Stimulated activated naive CD8-positive, alpha-beta T cell treated with anti-CD3 and anti-CD28 coated beads, Interleukin-15, amount 100 ng/mL, for 72 hours (primary cell): ENCODE results near the gene FKBP2.

Source experiments
- ATAC-seq: fragments of 150-1000 bp; cut with Tn5 transposase; 2 replicates; pipeline ENCODE4 v1.10.0; 2021; ENCODE audit warnings: mild to moderate bottlenecking, moderate library complexity
- DNase-seq, 2 donors: peaks; one replicate each; pipeline ENCODE4 v3.0.0; 2021 to 2022
- H3K27ac Mint-ChIP-seq, 2 donors: one replicate each; pipeline ENCODE4 v1.8.0; 2022; ENCODE audit warnings: mild to moderate bottlenecking in 2 of 2, mixed read lengths in 2 of 2, moderate library complexity in 2 of 2
- H3K27me3 Mint-ChIP-seq: one replicate; pipeline ENCODE4 v1.8.0; 2022; ENCODE audit warnings: mixed read lengths
- H3K4me1 Mint-ChIP-seq: one replicate; pipeline ENCODE4 v1.8.0; 2022; ENCODE audit warnings: mild to moderate bottlenecking, mixed read lengths
- H3K4me3 Mint-ChIP-seq, 2 donors: one replicate each; pipeline ENCODE4 v1.8.0; 2022; ENCODE audit warnings: mild to moderate bottlenecking in 2 of 2, mixed read lengths in 2 of 2, moderate library complexity in 1 of 2
- H3K9me3 Mint-ChIP-seq, 2 donors: one replicate each; pipeline ENCODE4 v1.8.0; 2022; ENCODE audit warnings: mixed read lengths in 2 of 2

The FKBP2 gene

DNA sequence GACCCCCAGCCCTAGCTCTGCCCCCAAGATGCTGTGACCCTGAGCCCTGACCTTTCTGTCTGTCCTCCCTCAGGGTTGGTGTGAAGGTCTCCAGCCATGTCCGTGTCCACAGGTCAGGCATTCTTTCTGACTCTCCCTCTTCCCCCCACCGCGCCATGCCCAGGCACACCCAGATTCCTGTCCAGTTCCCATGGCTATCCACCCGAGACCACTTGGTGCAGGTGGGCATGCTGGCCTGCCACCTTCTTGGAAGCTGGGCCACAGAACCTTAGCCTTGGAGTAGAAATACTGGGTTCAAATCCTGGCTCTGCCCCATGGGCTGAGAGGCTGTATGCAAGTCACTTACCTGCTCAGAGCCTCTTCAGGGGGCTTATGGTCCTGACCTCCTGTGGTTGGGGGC lies 8.1 kb downstream of the FKBP2 start:
- no peaks in the 10 kb centered on the region for H3K27me3 Mint-ChIP-seq
- ATAC-seq (no peak), DNase-seq (no peak)
- peaks cover 71% of the 10 kb centered on the region for H3K4me1 Mint-ChIP-seq
- H3K4me3 Mint-ChIP-seq: no peak overlapping the region
- no peaks in the 10 kb centered on the region for H3K9me3 Mint-ChIP-seq
- no peak overlapping the region for H3K27ac Mint-ChIP-seq

DNA sequence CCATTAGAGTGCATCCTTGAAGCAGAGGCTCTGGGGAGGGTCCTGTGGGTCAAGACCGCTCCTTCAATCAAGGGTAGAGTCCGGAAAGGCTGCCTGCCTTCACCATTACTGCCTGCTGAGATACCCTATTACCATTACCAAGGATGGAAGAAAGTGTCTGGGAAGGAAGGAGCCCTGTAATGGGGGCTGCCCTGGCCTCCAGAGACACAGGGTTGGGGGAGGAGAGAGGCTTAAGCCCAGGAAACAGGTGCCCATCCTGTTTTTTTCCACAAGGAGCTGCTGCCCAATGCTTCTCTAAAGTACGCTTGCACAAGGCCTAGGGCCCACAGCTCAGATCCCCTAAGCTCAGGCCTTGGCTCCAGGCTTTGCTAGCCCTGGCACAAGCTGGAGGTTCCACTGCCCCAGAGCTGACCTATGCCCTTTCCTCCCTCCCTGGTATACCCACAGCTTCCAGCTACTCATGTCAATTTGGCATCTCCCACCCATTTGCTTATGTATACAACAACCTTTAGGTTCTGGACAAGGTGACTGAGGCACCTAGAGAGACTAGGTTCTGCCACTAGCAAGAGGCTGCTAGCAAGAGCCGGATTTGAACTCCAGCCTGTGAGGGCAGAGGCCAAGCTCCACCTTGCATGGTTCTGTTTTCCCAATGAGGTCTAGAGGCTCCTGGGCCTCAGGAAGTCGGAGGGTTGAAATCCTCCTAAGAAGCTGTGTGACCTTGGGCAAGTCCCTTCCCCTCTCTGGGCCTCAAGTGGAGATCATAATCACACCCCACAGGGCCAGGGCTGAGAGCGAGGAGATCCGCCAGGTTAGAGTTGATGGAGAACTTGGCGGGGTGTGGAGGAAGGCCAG lies 8.9 kb downstream of the FKBP2 start:
- Mint-ChIP-seq H3K4me1 (peaks cover 66% of the 10 kb centered on the region), H3K4me3 (peak overlapping the region in 1 of 2 donors; percentile 61), H3K27ac (peak overlapping the region in 1 of 2 donors; percentile 15), H3K9me3 (no peaks in the 10 kb centered on the region), H3K27me3 (no peaks in the 10 kb centered on the region)
- ATAC-seq (no peak), DNase-seq (no peak)

DNA sequence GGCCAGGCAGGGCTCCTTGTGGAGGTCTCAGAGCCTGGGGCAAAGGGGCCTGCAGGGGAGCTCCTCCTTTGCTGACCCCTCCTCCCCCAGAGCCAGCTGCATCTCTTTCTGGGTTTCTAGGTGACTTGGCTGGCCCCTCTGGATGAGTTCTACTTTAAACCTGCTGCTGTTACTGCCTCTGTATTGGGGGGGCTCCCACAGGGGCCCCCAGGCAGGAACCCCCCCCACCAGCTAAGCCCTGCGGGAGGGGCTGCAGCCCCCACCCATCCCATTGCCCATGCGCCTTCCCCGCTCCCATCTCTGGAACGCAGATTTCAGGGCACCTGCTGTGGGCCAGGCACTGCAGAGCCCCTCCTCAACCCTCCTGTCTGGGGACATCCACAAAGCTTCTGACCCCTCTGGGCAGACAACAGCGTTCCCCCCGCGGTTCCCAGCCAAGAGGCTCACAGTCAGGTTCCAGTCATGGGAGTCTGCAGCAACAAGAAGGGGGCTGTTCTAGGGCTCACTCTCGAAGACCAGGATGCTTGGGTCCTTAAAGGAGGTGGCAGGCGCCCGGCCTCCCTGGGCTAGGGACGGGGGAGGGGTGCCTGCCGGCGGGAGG lies 9.6 kb downstream of the FKBP2 start:
- H3K4me3 Mint-ChIP-seq: peak overlapping the region; percentile 83 to 85
- H3K27ac Mint-ChIP-seq: no peak overlapping the region
- H3K4me1 Mint-ChIP-seq: peaks cover 60% of the 10 kb centered on the region
- DNase-seq (no peak), ATAC-seq (peak; percentile 1)
- H3K27me3 Mint-ChIP-seq: no peaks in the 10 kb centered on the region
- H3K9me3 Mint-ChIP-seq: no peaks in the 10 kb centered on the region

DNA sequence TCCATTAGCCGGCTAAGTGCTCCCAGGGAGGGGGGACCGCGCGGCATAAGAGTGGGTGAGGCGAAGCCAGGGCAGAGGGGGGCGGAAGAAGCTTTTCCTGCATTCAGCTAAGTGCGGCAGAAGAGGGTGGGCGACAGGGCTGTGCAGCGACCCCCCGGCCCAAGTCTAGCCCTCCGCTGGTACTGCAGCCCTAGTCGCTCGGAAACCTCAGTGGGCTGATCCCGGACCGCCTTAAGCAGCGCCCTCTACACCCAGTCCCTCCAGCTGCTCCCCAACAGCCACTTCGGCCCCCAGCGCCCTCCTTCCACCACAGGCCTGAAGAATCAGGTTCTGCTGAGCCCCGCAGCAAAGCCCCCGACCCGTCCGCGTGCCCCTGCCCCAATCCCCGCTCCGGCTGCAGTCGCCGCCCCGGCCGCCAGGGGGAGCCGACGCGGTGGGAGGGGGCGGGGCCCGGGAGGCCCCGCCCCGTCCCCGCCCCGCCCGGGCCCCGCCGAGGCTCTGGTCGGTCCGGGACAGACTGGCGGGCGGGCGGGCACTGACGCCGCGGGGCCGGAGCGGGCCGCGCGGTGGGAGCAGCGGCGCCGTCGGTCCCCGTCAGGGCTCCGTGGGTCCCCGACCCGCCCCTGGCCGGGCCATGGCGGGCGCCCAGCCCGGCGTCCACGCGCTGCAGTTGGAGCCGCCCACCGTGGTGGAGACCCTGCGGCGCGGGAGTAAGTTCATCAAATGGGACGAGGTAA lies 10.3 kb downstream of the FKBP2 start, which contains the start of gene PLCB3:
PLCB3 (plus strand) TSS at position 515 of the 737 bp plus-strand sequence; CDS start at position 635, 120 bp downstream.
- H3K4me3 Mint-ChIP-seq: peak within 1 kb of the TSS; percentile 93 to 96
- peak within 1 kb of the TSS; percentile 75 to 89 for H3K27ac Mint-ChIP-seq
- peaks cover 60% of the 10 kb centered on the region for H3K4me1 Mint-ChIP-seq
- peak; percentile 55 to 75 for DNase-seq
- ATAC-seq: peak; percentile 67
- H3K9me3 Mint-ChIP-seq: no peaks in the 10 kb centered on the region
- H3K27me3 Mint-ChIP-seq: no peaks in the 10 kb centered on the region

DNA sequence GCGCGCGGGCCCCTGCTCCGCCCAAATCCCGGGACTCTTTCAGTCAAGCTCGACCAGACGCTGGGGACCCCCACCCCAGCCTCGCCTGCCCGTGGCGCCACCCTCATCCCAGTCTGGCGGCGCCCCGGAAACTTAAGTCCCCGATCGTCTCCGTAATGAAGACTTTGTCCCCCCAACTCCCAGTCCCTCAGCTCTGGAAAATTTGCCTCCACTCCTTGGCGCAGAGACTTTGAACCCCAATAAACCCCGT lies 10.8 kb downstream of the FKBP2 start:
- no peak for DNase-seq
- no peaks in the 10 kb centered on the region for H3K9me3 Mint-ChIP-seq
- H3K27me3 Mint-ChIP-seq: no peaks in the 10 kb centered on the region
- peaks cover 60% of the 10 kb centered on the region for H3K4me1 Mint-ChIP-seq
- H3K4me3 Mint-ChIP-seq: peak overlapping the region; percentile 93 to 96
- peak overlapping the region; percentile 75 to 89 for H3K27ac Mint-ChIP-seq
- ATAC-seq: no peak

DNA sequence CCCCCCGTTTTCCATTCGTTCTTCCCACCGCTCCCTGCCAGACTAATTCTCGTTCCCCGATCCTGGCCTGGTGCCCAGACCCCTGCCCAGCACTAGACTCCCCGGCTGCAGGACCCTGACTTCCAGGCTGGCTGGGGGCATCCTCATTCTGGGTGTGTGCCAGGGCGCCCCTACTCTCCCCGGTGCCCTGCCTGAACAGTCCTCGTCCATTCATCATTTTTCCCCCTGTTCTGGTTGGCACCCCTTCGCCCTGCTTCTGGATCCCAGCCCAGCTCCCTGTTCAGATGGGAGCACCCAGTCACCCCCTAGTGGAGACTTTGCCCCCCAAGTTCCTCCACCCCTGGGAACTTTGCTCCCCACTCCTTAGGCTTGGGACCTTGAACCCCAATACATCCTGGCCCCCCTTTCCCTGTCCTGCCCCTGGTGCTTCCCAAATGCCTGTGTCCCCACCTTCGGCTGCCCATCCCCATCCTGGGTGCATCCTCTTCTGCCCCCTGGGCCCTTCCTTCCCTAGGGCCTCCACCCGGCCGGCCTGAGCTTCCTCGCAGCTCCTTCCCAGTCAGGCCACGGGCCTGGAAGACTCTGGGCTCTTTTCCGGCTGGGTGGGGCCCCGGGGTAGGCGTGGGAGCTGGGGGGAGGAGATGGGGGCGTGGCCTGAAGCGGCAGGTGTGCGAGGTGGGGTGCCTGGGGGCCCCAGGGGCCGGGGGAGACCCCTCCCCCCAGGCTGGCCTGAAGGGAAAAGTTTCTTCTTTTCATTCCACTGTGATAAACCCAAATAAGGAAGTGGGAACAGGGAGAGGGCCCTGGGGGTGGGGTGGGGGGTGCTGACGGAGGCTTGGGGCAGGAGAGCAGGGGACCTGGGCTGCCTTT lies 11.3 kb downstream of the FKBP2 start:
- no peak for DNase-seq
- no peaks in the 10 kb centered on the region for H3K27me3 Mint-ChIP-seq
- H3K4me1 Mint-ChIP-seq: peaks cover 55% of the 10 kb centered on the region
- peak; percentile 8 for ATAC-seq
- H3K27ac Mint-ChIP-seq: peak overlapping the region; percentile 75 to 89
- H3K4me3 Mint-ChIP-seq: peak overlapping the region; percentile 93 to 96
- H3K9me3 Mint-ChIP-seq: no peaks in the 10 kb centered on the region

DNA sequence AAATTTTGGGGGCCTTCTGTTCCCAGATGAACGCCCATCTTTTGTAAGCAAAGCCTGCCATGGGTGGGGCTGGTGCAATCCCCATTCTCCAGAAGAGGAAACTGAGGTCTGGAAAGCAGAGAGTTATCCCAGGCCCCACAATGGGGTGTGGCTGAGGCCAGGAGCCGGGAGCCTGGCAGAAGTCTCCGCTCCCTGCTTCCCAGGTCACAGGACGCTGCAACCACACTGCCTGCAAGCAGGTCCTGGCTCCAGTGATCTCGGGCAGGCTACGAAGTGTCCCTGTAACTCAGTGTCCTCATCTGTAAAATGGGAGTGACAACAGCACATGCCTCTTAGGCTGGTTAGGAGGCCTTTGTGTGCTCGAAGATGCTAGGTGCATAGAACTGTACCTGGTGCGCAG lies 12.1 kb downstream of the FKBP2 start:
- Mint-ChIP-seq H3K27me3 (no peaks in the 10 kb centered on the region), H3K27ac (no peak overlapping the region), H3K4me3 (no peak overlapping the region), H3K9me3 (no peaks in the 10 kb centered on the region), H3K4me1 (peaks cover 47% of the 10 kb centered on the region)
- no peak for DNase-seq
- ATAC-seq: no peak

DNA sequence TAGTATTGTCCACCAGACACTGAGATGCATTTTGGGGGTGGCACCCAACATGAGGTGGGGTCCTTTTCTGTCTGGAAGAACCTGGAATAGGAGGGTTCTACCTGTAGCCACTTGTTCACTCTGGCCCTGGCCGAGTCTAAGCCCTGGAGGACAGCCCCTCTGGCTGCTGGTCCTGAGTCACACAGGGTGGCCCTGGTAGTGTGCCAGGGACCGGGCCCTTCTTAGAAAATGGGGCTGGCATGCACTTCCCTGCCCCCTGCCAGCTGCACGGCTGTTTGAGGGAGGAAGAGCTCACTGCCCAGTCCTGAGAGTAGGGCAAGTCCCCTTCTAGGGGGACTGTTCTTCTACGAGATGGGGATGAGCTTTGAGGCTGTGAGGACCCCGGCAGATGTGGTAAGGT lies 12.6 kb downstream of the FKBP2 start:
- no peaks in the 10 kb centered on the region for H3K27me3 Mint-ChIP-seq
- DNase-seq (no peak), ATAC-seq (no peak)
- H3K4me1 Mint-ChIP-seq: peaks cover 43% of the 10 kb centered on the region
- no peak overlapping the region for H3K27ac Mint-ChIP-seq
- H3K4me3 Mint-ChIP-seq: no peak overlapping the region
- H3K9me3 Mint-ChIP-seq: no peaks in the 10 kb centered on the region

DNA sequence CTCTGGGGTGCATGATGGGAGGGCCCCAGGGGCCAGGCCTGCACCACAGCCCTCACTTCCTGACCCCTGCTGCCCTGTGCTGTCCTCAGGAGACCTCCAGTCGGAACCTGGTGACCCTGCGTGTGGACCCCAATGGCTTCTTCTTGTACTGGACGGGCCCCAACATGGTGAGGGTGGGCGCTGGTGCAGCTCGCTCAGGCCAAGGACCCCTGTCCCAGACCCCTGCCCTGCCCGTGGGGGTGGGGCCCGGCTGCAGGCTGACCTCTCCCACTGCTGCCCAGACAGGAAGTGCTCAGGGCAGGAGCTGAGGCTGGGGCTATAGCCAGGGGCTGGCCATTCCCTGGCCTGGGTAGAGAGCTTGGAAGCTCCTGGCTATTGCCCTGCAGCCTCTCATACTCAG lies 13.4 kb downstream of the FKBP2 start:
- Mint-ChIP-seq H3K27me3 (no peaks in the 10 kb centered on the region), H3K4me1 (peaks cover 44% of the 10 kb centered on the region), H3K27ac (no peak overlapping the region), H3K4me3 (no peak overlapping the region), H3K9me3 (no peaks in the 10 kb centered on the region)
- no peak for ATAC-seq
- DNase-seq: no peak

DNA sequence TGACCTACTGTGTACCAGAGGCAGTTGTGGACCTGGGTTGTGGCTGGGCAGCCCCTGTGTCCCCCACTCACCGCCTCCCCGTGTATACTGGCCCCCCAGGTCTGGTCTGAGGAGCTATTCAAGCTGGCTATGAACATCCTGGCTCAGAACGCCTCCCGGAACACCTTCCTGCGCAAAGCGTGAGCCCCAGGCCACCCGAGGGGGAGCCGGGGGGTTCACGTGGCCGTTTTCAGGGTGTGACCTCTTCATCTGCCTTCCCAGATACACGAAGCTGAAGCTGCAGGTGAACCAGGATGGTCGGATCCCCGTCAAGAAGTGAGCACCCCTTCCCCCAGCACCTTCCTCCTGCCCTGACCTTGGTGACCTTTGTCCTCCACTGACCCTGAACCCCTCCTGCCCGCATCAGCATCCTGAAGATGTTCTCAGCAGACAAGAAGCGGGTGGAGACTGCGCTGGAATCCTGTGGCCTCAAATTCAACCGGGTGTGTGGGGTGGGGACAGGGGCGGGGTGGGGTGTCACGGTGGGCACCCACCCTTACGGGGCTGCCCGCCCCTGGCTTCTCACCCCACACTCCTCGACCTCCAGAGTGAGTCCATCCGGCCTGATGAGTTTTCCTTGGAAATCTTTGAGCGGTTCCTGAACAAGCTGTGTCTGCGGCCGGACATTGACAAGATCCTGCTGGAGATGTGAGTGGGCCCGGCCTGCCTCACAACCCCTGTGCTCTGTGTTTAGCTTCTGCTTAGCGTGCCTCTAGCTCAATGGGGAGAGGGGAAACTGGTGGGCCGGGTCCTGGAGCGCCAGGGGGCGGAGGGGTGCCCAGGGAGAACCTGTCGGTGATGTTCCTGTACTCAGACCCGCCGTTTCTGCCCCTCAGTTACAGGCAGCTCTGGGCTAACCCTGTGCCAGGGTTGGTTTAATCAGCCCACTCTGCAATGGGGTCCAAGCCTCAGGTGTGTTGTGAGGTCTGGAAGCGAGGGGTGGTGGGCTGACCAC lies 14.5 kb downstream of the FKBP2 start:
- no peak for ATAC-seq
- no peak overlapping the region for H3K27ac Mint-ChIP-seq
- peaks cover 43% of the 10 kb centered on the region for H3K4me1 Mint-ChIP-seq

DNA sequence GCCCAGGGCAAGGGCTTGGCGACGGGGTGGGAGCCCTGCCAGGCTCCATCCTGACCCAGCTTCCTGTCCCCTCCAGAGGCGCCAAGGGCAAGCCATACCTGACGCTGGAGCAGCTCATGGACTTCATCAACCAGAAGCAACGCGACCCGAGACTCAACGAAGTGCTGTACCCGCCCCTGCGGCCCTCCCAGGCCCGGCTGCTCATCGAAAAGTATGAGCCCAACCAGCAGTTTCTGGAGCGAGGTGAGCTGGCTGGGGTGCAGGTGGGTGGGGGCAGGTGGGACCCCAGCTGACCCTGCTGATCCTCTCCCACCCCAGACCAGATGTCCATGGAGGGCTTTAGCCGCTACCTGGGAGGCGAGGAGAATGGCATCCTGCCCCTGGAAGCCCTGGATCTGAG lies 15.4 kb downstream of the FKBP2 start:
- DNase-seq (no peak), ATAC-seq (no peak)
- Mint-ChIP-seq H3K4me1 (peaks cover 38% of the 10 kb centered on the region), H3K9me3 (no peaks in the 10 kb centered on the region), H3K4me3 (no peak overlapping the region), H3K27me3 (no peaks in the 10 kb centered on the region), H3K27ac (peak overlapping the region in 1 of 2 donors; percentile 27)

More for the DNA sequence above, 14.5 kb downstream of the FKBP2 start:
- DNase-seq: no peak
- Mint-ChIP-seq H3K27me3 (no peaks in the 10 kb centered on the region), H3K4me3 (no peak overlapping the region), H3K9me3 (no peaks in the 10 kb centered on the region)

DNA sequence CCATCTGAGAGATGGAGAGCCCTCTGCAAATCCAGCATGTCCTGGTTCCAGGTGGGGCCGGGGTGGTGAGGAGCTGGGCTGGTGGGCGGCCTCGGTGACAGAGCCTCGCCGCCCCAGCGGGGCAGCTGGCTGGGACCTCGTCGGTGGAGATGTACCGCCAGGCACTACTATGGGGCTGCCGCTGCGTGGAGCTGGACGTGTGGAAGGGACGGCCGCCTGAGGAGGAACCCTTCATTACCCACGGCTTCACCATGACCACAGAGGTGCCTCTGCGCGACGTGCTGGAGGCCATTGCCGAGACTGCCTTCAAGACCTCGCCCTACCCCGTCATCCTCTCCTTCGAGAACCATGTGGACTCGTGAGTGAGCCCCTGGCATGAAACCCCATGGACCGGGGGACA lies 17.5 kb downstream of the FKBP2 start:
- no peaks in the 10 kb centered on the region for H3K27me3 Mint-ChIP-seq
- no peak for ATAC-seq
- H3K4me3 Mint-ChIP-seq: no peak overlapping the region
- no peaks in the 10 kb centered on the region for H3K9me3 Mint-ChIP-seq
- peaks cover 21% of the 10 kb centered on the region for H3K4me1 Mint-ChIP-seq
- no peak overlapping the region for H3K27ac Mint-ChIP-seq
- no peak for DNase-seq

DNA sequence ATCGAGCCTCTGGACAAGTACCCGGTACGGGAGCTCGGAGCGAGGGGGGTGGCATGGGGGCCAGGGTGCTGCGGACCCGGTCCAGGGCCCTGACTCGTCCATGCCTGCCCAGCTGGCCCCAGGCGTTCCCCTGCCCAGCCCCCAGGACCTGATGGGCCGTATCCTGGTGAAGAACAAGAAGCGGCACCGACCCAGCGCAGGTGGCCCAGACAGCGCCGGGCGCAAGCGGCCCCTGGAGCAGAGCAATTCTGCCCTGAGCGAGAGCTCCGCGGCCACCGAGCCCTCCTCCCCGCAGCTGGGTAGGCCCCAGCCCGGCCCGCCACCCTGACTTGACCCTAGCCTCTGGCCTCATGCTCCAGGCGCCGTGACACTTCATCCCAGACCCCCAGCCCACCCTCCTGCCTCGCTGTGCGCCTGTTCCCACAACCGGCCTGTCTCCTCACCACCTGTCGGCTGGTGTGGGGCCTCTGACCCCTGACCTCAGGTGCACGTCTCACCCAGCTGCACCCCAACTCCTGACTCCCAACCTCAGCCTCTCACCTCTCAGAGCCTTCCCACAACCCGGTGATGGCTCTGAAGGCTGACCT lies 18.1 kb downstream of the FKBP2 start:
- H3K4me3 Mint-ChIP-seq: no peak overlapping the region
- DNase-seq (no peak), ATAC-seq (no peak)
- H3K27ac Mint-ChIP-seq: no peak overlapping the region
- no peaks in the 10 kb centered on the region for H3K27me3 Mint-ChIP-seq
- peaks cover 14% of the 10 kb centered on the region for H3K4me1 Mint-ChIP-seq
- no peaks in the 10 kb centered on the region for H3K9me3 Mint-ChIP-seq

DNA sequence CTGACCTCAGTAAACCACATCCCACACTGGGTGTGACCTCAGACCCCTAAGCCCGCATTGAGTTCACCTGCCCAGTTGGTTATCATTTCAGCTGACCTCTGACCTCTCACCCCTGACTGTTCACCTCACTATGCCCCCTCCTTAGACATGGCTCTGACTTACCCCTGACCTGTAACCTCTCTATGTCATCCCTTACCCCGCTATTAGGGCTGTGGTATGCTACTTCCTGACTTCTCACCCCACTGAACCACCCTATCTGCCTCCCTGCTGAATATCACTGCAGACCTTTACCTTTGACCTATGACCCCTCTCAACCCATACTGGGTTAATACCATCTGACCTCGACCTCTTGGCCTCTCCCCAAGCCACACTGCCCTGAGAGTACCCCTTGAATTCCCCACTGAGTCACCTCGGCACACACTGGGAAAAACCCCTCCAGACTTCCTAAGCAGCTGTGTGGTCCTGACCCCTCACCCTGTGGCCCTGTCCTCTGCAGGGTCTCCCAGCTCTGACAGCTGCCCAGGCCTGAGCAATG lies 18.7 kb downstream of the FKBP2 start:
- no peaks in the 10 kb centered on the region for H3K27me3 Mint-ChIP-seq
- no peaks in the 10 kb centered on the region for H3K9me3 Mint-ChIP-seq
- H3K4me3 Mint-ChIP-seq: no peak overlapping the region
- DNase-seq (no peak), ATAC-seq (peak; percentile 18)
- no peak overlapping the region for H3K27ac Mint-ChIP-seq
- H3K4me1 Mint-ChIP-seq: peaks cover 14% of the 10 kb centered on the region
